ENCODE measurements around the gene SLCO2A1. TPM values are rescaled to one million over a fixed set of nuclear protein-coding genes. Genes with fewer than 3 reads are reported as not detected.
A peak's percentile ranks its signal among the peaks of the same experiment; 100 is the strongest.

SLCO2A1 gene
- total and polyA plus RNA-seq, 11 donors: 2.8 to 28.4 (median 13.9) TPM

- H3K27ac ChIP-seq: no peak overlapping the region
- no peak overlapping the region for H3K4me3 ChIP-seq
- no peaks in the 10 kb centered on the region for H3K27me3 ChIP-seq
- no peak for ATAC-seq
- peaks cover 0 to 19% (median 4%) of the 10 kb centered on the region in 12 donors for H3K4me1 ChIP-seq
- H3K36me3 ChIP-seq: no peaks in the 10 kb centered on the region
- WGBS, 4 donors: 88 to 96% (median 95%) methylated on average over 2 to 4 of the region's 4 CpGs
- peak in 1 of 5 donors; percentile 10 for DNase-seq
- peaks cover 0 to 26% (median 6%) of the 10 kb centered on the region in 12 donors for H3K9me3 ChIP-seq
- intact Hi-C loops (cut with DNase I): loop anchor here in 1 of 10 donors (5.0 kb wide), 1 partner anchor 34 kb away; no protein-coding TSS in a partner anchor
- no peak for TF ChIP-seq CTCF (IDR thresholded peaks at IDR 0.05)
- no peak for TF ChIP-seq POLR2A (IDR thresholded peaks at IDR 0.05)
Observed at GRCh38 chr3:133880886-133881455, 148.8 kb downstream of the SLCO2A1 start.

GRCh38 chr3:133880287-133880686 is 149.4 kb downstream of the SLCO2A1 start:
- H3K27ac ChIP-seq: no peak overlapping the region
- WGBS, 4 donors: 66 to 84% (median 82%) methylated on average over 5 of the region's 5 CpGs
- H3K9me3 ChIP-seq: peaks cover 0 to 26% (median 6%) of the 10 kb centered on the region in 12 donors
- H3K4me3 ChIP-seq: no peak overlapping the region
- H3K36me3 ChIP-seq: no peaks in the 10 kb centered on the region
- intact Hi-C loops (cut with DNase I): loop anchor here in 1 of 10 donors (5.0 kb wide), 1 partner anchor 33 kb away; no protein-coding TSS in a partner anchor
- H3K4me1 ChIP-seq: peaks cover 0 to 19% (median 4%) of the 10 kb centered on the region in 12 donors
- TF ChIP-seq POLR2A (IDR thresholded peaks at IDR 0.05) (no peak), CTCF (IDR thresholded peaks at IDR 0.05) (no peak)
- H3K27me3 ChIP-seq: no peaks in the 10 kb centered on the region
- DNase-seq (peak in 1 of 5 donors; percentile 15), ATAC-seq (peak in 2 of 4 donors; percentile 8 to 45)

- no peaks in the 10 kb centered on the region for H3K27me3 ChIP-seq
- H3K4me3 ChIP-seq: no peak overlapping the region
- TF ChIP-seq POLR2A (IDR thresholded peaks at IDR 0.05) (no peak), CTCF (IDR thresholded peaks at IDR 0.05) (no peak)
- peaks cover 0 to 26% (median 6%) of the 10 kb centered on the region in 12 donors for H3K9me3 ChIP-seq
- 76 to 92% (median 91%) methylated on average over 3 of the region's 3 CpGs for WGBS, 4 donors
- DNase-seq: no peak
- H3K4me1 ChIP-seq: peaks cover 0 to 11% (median 2%) of the 10 kb centered on the region in 12 donors
- no peak for ATAC-seq
- H3K27ac ChIP-seq: no peak overlapping the region
- no peaks in the 10 kb centered on the region for H3K36me3 ChIP-seq
- intact Hi-C loops (cut with DNase I): no loop called here
Observed at GRCh38 chr3:133878518-133878917, 151.2 kb downstream of the SLCO2A1 start.

Other genes with a start within 250 kb of the SLCO2A1 start
- 10 to 100 TPM; 13.7 to 35.9 (median 24.9) TPM for gene SRPRB, start 224.1 kb downstream of the SLCO2A1 start, total RNA-seq
- 10 to 100 TPM; 13.3 to 55.0 TPM for gene SRPRB, start 224.1 kb downstream of the SLCO2A1 start, polyA plus RNA-seq
- 10 to 100 TPM; 12.4 to 57.2 (median 44.6) TPM for gene RAB6B, start 134.0 kb downstream of the SLCO2A1 start, total RNA-seq
- gene RAB6B, start 134.0 kb downstream of the SLCO2A1 start, polyA plus RNA-seq: 10 to 100 TPM; 15.4 to 23.5 TPM
- 10 to 100 TPM; 32.9 to 43.7 (median 39.5) TPM for gene RYK, start 220.9 kb upstream of the SLCO2A1 start, total RNA-seq
- 10 to 100 TPM; 17.3 to 23.6 TPM for gene RYK, start 220.9 kb upstream of the SLCO2A1 start, polyA plus RNA-seq